Right hindlimb (tissue), 1 donor: Measurements from ENCODE around the gene BCOR.

Source experiments
- DNase-seq: peaks from one replicate; pipeline ENCODE4 v3.0.0-alpha.2; 2018

BCOR gene

DNA sequence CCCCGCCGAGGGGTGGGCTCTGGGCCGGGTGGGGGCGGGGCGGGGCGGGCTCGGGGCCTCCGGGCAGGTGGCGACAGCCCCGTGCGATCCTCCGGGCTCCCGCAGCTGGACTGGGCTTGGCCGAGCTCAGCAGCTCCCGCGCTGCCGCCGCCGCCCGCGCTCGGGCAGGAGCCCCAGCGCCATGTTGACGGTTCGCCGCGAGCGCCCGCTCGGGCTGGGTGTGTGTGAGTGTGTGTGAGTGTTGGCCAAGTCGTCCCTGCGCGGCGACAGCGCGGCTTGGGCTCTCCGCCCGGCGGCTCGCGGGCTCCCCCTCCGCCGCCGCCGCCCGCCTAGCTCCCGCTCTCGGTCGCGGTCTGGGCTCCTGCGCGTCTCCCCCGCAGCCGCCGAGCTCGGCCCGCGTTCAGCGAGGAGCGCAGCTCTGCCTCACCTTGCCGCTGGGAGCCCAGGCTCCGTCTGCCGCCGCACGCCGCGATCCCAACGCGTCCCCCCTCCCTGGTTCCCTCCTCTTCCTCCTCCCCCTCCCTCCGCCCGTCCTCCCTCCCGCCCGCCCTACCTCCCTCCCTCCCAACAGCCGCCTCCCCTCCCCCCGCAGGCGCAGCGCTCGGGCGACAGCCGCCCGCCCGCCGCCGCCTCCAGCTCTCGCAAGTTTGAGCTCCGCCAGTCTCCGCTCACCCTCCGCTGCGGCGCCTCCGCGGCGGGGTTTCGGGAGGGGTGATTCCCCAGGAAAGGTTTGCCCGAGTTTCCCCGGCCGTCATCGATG, at the start of gene BCOR:
TSS of gene BCOR (minus strand) at position 455 of the 760 bp plus-strand sequence. CDS start 20,029 bp downstream, outside the sequence.
- peak; percentile 67 for DNase-seq

DNA sequence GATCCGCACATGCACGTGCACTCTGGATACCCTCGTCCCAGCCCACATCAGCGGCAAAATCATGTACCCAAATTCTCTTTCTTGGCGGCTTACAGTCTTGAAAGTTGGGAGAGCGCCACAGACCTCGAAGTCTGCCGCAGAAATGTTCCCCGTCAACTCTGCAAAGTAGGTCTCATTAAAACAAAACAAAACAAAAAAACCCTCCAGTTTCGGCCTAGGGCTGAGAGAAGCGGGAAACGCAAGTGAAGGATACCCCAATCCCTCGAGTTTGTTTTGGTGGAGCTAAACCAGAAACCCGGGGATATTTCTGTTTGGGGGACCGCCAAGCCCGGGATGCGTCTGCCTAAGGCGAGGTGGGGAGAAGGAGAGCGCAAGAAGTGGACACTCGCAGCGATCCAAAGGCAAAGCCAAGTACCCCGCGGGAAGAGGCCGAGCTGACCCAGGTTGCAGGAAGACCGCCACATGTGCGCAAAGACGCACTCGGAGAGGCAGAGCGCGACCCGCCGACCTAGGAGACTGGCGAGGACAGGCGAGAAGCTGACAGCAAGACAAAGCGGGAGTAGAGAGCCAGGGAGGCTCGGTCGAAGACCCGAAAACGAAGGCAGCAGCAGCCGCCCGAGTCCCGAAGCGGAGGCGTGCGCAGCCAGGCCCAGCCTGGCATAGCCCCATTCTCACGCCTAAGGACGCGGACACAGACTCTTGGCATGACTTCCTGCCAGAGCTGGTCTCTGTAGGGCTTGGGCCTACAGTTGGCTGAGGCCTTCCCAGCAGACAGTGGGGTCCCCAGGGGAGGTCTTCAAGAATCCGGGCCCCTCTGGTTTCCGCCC, 49.6 kb upstream of the BCOR start:
- DNase-seq, result no peak

DNA sequence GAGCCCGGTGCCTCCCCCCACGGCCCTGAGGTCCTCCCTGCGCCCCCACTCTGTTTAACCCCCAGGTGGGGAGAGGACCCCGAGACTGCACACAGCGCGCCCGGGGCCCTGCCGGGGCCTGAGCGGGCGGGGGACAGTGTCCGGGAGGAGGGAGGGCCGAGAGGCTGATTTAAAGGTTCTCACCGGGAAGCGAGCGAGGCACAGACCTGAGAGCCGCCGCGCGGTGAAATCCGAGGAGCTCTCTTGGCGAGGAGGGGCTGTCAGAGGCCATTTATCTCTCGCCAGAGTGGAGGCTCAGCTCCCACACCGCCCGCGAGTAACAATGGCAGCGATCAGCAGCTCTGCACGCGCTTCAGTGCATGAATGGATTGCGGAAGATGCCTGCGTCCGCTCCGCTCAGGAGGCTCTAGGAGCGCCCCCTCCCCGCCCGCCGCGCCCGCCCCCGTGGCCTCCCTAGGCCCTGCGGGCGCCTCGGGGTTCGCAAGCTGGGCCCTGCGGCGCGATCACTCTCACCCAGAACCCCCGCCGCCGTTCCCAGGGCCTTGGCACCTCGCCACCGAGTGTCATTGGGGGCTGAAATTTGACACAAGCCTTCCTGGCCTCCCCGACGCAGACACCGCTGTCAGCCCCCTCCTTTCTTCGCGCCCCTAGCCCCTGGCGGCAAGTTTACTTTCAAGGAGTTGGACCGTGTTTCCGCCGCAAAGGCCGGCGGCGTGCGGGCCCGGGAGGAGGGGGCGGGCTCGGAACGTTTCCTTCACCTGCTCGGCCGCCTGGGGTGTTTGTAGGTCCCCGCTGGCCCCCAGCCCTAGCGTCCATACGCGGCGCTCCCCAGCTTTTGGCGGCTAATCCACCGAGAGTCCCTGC, 48.7 kb upstream of the BCOR start:
- peak; percentile 60 for DNase-seq

DNA sequence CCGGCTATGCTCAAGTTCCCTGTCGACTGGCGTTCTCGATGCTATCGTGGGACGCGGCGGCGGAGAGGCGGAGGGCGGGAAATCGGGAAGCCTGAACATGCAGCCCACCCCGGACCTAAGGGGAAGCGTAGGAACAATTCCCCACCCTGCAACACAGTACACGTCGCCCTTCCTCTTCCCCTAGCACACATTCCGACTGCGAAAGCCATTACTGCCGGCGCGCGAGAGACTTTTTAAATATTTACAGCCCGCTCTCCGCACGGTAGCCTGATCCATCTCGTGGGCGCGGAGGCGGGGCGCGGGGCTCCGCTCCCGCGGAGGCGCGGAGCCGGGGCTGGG, 48.1 kb upstream of the BCOR start:
- no peak for DNase-seq

DNA sequence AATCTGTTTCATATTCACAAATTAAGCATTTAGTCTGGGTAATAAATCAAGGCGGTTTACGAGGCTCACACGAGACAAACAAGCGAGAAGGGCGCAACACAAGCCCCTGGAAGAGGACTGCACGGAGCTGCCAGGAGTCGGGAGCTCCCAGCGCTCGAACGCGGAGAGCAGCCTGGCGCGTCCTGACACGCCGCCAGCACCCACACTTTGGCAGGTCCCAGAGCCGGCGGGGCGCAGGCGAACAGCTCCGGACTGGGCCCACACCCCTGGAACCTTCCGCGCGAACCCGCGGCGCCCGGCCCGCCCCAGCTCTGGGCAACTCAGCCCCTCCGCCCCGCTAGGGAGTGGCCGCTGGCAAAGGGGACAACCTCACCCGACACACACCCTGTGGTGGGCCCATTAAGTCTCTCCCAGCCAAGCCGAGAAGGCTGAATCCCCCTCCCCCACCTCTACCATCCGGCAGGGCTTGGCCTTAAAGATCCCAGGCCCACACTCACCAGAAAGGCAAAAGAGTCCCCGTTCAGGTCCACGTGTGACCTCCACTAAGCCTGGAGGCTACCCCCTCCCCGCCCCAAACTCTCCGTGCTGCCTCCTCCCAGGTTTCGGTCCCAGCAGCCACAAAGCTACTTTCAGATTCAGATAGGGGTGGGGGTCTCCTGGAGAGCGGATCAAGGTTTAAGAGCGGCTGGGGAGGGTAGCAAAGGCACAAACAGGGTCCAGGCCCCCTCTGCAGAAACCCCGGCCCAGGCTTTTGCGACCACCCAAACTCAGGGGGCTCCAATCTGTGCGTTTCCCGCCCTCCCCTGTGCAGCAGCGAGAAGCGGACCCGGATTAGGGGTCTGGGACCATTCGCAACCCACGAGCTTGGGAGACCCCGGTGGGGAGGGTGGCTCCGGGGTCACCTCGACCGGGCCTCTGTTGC, 47.5 kb upstream of the BCOR start:
- DNase-seq, result no peak

DNA sequence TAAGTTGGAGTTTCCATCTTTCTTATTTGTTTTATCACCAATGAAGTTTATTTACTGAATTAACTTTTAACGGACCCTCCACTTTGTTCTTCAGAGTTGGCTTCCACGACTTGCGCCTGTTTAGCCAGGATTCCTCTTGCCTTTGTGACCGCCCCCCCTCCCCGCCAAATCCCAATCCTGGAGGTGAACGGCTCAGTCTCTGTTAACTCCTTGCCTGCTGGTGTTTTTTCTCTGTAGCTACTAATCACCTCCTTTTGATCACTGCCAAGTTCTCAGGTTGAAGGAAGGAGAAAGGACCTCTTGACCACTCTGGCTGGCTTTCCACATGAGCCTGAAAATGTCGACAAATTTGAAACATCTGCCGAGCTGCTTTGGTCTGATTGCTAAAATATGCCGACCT, 46.8 kb upstream of the BCOR start:
- DNase-seq, result no peak

DNA sequence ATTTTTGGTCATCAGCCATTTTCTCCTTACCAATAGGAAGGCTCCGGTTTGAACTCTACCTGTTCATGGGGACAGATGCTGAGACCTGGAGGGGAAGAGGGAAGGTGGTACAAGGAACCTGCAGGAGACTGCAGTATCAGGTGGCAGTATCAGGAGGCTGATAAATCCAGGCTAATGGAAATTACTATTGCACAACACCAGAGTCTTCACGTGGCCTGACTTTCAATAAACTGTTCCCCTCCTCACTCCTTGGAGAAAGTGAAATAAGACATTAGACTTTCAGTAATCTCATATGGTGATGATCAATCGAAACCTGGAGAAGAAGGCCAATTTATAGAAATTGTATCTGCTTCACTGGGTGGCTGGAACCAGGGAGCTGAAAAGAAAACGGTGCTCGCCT, 46.2 kb upstream of the BCOR start:
- no peak for DNase-seq

DNA sequence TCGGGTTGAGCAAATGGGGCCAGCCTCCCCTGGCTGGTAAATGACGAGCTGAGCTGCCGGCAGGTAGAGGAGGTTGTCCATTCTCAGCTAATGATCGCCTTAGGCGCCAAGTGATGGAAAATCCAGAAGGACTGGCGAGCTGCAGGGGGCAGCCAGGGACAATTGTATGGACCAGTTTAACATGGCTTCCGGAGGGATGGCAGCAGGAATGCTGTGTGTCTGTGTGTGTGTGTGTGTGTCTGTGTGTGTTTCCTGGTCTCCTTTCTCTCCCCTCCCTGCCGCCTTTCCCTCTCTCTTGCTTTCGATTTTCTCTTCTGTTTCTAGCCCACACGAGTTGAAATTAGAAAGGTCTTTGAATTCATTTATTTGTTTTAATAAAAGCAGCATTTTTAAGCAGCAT, 45.2 kb upstream of the BCOR start:
- DNase-seq, result no peak

DNA sequence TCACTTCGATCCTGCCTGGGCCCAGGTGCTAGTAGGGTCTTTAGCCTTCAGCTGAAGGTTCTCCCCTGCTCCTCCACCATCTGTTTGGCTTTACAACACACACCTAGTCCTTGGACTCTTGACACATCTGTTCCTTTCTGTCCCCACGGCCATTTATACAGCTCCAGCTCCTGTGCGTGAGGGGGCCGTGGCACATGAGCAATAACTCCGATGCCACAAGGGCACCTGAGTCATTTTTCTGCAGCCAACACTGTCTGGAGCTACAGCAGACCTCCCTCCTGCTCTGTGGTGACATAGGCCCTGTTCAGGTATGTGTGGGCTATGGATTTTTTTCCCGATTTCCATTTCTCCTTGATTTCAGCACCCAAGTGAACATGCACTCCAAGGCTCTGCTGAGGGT, 44.7 kb upstream of the BCOR start:
- no peak for DNase-seq

DNA sequence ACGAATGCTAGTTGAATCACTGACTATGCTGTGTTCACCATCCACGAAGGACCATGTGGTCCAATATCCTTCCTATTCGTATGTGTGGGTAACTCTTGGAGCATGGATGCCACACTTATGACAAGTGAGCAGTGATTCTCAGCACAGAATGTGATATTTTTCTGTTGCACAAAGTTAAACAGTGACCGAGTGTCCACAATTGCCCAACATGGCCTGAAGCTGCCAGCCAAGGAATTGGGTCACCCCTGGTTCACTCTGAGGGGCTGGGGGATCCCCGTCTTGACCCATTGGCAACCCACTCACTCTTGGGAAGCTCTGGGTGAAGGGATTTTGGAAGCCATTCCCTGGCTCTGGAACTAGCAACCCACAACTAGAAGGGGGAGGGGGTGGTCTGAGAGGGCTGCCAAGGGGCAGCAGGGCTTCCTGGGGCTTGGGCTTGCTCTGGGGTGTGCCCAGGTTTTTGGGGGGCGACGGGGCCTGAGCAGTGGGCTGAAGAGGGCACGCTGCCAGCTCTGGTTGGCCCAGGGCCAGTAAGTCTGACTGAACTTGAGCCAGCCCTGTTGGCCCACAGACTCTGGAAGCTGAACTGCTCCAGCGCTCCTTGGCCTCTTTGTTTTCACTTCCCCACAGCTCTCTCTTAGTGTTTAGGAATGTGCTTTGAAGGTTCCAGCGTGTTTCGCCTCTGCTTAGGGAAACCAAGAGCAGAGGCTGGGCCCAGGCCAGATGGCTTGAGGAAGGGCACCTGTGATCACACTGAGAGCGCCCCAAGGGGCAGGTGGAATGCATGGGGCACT, 43.1 kb upstream of the BCOR start:
- DNase-seq, result peak; percentile 50

DNA sequence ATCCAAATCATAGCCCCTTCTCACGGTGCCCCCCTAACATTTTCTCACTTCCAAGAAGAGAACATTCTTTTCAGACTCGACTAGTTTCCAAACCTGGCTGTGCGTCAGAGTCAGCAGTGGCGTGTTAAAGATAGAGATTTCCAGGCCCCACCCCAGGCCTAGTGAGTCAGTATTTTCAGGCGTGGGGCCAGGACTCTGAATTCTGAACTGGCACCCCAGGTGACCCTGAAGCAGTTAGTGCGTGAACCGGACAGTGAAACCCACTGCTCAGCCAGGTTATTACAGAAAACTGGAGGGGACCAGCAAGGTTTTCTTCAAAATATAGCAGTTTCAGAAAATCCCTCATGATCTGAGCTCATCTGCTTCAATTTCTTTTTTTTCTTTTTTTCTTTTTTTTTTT, 35.0 kb upstream of the BCOR start:
- peak; percentile 40 for DNase-seq

DNA sequence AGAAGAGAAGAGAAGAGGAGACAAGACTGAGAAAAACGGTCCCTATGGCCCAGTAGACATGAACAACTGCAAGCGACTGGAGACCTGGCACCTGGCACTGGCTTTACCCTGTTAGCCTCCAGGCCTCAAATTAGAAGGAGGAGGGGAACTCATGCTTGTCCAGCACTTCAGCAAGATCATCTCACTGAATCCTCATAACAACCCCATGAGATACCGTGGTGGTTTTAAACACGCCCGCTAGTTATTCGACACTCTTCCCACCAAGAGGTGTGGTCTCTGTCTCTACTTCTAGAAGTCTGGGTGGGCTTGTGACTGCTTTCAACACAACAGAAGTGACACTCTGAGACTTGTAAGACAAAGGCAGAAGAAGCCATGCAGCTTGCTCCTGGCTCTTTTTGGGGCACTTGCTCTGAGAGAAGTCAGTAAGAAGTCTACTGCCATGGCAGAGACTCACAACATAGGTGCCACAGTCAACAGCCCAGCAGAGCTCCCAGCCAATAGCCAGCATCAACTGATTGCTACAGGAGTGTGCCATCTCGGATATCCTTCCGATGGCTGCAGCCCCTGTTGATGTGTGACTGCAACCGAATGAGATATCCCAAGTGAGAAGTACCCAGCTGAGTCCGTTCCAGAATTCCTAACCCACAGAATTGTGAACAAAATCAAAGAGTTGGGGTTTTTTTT, 34.0 kb upstream of the BCOR start:
- no peak for DNase-seq

DNA sequence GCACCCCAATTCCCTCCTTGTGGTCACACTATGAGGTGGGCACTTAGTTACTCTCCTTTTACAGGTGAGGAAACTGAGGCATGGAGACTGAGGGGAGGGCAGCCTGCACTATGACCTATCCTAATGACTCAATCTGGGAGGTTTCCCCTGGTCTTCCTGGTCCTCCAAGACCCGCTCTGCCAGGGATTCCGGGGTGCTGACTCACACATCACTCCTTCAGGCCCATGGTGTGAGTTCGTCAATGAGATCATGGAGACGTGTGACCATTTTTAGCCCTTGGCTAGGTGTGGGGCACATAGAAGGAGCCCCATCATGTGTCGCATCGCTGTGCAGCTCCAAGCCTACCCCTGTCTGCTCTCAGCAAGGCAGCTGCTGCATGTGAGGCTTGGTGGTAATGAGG, 32.4 kb upstream of the BCOR start:
- DNase-seq, result no peak

DNA sequence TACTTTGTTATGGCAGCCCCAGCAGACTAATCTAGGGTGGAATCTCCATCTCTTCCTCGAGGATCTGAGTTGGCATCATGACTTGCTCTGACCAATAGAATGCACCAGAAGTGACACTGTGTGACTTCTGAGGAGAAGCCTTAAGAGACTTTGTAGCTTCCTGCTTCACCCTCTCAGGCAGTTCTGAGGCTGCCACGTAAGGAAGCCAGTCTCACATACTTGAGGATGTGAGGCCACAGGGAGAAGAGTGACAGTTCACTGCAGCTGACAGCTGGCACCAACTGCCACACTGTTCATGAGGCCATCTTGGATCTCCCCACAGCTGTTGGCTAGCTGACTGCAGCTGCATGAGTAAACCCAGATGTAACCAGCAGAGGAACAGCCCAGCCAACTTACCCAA, 29.3 kb upstream of the BCOR start:
- DNase-seq, result peak; percentile 65

DNA sequence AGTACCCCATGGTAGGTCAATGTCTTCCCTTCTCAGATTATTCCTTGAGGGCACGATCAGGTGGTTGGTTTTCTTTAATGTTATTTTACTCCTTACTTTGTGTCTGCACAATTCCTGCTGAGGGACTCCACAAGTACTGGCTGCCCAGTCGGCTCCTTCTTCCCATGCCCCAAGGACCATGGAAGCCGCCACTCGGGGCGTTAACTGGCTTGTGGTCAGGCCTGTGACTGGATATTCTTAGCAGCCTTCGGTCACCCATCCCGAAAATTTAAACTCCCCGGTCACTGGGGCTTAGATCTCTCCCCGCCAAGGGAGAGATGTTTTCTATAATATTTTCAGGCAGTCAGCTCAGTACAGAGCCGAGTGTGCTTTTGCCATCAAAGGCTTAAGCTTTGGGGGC, 24.7 kb upstream of the BCOR start:
- DNase-seq, result no peak

DNA sequence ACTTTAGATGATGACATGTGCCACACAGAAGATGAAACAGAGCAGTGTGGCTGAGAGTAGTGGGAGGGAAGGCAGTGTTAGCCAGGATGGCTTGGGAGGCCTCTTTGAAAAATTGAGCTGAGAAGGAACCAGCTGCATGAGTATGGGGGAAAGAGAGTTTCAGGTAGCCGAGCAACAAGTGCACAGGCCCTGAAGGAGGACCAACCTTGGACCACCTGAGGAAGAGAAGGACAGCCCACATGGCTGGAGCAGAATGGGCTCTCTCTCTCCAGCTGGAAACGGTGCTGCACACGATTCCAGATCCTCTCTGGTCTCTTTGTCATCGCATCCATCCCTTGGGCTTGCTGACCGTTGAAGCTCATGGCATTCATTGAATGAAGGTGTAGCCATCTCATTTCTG, 23.9 kb upstream of the BCOR start:
- DNase-seq, result no peak

DNA sequence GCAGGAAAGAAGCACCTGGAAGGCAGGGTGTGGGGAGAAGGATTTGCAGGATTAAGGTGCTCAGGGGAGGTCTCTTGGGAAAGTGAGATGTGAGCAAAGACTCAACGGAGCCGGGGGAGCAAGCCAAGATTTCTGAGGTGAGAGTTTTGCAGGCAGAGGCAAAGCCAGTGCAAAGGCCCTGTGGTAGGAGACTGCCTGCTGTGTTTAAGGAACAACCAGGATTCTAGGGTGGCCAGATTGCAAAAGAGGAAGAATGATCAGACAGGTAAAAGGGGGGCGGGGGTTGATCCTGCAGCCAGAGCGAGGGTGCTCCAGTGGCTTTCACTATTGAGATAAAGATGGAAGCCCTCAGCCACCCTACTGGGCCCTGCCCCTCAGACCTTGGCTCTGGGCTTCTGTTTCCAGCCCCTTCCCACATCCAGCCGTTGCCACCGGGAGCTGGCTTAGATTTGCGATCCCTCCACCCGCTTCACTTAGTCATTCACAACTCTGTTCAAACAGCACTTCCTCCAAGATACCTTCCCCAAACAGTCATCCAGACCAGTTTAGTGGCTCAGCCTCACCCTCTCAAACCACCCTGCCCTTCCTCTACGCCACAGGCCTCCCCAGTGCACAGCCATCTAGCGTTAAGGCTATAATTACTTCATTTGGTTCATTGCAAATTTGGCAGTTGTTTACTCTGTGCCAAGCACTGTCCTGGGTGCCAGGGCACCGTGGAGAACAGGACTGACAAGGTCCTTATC, 23.3 kb upstream of the BCOR start:
- DNase-seq, result no peak

DNA sequence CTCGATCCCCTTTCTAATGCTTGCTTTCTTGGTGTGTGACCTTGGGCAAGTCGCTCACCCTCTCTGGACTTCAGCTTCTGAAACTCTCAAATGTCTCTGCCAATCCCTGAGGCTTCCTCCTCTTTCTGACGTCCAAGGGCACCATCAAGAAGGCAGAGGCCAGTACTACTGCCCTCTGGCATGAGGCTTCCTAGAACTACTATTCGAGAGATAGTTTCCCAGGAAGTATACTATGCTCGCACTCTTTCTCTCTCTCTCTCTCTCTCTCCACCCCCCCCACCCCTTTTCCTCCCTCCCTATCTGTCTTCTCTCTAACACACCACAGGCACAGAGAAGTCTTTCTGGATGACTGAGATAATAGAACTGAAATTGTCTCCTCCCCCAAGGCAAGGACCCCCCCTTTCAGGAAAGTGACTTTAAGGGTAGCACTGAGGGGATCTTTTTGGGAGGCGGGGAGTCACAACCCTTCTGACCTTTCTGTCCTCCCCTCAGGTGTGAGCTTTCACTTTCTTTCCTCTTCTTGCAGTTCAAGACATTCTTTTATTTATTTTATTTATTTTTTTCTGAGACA, 20.0 kb upstream of the BCOR start:
- no peak for DNase-seq

DNA sequence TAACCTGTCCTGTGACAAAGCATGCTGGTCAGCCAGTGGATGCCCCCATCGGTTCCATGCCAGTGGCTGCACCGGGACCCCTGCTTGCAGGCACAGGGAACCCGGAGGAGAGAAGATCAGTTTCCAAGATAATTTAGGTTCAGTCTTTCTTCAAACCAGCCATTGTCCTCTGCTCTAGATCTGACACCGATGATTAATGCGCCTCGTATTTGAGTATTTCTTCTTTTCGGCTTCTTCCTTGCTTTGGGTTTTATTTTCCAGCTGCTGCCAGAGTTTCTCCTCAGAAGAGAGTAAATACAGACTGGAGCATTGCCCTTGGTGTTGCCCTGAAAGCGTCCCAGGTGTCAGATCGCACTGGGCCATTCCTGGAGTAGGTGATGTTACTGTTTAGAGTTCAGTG, 19.2 kb upstream of the BCOR start:
- DNase-seq, result no peak

DNA sequence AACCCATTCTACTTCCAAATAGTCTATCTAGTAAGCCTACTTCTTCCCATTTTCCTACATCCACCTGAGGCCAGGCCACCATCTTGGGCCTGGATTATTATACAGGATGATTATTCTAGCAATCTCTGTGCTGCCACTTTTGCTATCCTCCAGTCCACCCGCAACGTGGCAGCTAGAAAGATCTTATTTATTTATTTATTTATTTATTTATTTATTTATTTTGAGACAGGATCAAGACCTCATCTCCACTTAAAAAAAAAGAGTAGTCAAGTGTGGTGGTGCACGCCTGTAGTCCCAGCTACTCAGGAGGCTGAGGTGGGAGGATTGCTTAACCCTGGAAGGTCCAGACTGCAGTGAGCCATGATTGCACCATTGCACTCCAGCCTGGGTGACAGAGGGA, 15.2 kb upstream of the BCOR start:
- DNase-seq, result no peak
